Fibroblast of upper back skin (primary cell): ENCODE measurements around the gene RAB27B.

Experiments
- DNase-seq: peaks from one replicate; pipeline ENCODE4 v3.0.0-alpha.2; 2013

The RAB27B gene

DNA sequence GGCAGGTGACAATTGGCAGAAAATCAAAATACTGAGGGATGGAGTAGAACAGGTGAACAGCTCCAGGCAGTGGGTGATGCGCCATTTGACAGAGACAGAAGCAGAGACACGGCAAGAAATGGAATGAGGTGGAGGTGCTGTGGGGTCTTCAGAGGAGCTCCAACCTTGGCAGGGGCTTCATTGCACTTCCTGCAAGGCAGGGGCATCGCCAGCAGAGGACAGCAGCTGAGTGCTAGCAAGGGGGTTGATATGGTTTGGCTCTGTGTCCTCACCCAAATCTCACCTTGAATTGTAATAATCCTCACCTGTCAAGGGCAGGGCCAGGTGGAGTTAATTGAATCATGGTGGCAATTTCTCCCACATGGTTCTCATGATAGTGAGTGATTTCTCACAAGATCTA, 88.2 kb downstream of the RAB27B start:
- no peak for DNase-seq

DNA sequence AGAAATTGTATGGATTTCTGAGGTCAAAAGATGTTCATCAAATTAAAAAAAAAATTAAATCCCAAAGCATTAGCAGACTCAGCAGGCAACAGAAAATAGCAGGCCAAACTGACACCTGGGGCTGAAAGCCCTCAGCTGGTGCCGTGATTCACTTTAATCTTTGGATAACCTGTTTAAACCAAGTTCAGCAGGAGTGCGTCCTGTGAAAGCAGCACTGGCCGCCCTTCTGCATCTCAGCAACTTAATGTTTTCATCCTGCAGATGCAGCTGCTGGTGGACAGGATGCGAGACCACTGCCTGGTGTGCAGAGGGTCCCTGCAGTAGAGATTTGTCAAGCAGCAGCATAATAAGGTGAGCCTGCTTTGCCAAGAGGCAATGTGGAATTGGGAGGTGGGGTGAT, 89.8 kb downstream of the RAB27B start:
- no peak for DNase-seq

DNA sequence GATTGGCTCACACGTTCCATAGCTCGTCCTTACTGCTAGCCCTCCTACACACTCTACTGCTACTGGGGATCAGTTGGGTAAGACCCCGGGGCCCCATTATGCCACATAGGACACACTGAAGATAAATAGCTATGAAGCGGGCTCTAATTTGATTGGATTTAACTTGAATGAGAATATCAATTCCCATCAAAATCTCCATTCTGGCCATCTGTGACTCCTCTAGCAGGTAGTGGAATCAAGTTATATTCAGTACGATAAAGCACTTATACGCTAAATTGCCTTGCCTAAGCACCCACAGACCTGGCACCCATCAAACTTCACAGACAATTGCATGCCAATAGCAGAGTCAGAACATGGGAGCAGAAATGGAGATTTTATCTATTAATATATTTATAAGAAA, 91.1 kb downstream of the RAB27B start:
- no peak for DNase-seq

DNA sequence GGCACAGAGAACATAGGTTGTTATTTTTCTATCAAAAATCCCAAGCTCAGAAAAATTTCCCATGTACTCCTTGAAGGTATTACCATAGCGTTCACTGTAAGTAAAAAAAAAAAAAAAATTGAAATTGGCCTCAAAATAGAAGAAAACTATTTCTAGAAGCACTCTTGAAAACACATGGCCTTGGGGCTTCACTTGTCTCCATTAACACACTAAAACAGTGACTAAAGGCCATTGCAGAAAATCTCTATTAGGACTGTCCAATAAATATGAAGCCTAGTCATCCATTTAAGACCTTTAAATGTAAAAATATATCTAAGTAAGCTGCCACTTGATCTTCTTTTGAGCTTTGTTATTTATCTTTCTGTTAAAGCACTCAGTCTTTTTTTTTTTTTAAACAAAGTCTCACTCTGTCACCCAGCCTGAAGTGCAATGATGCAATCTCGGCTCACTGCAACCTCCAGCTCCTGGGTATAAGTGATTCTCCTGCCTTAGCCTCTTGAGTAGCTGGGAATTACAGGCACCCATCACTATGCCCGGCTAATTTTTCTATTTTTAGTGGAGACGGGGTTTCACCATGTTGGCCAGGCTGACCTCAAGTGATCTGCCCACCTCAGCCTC, 95.2 kb downstream of the RAB27B start:
- no peak for DNase-seq

DNA sequence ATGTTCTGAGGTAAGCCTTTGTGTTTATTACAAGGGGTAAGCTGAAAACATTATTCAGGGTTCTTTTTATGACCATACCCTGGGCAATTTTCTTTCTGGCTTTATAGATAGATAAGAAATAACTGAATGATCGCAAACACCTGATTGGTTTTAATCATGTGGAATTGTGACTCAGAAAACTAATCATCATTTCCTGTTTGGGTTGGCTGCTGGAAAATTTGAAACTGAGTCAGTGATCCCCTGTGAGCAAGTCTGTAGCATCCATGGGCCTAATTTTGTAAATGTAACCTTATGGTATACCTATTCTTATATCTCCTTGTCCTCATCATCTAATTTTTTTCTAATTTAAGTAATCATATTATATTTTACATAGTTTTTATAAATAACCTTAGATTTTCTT, 96.7 kb downstream of the RAB27B start:
- no peak for DNase-seq

DNA sequence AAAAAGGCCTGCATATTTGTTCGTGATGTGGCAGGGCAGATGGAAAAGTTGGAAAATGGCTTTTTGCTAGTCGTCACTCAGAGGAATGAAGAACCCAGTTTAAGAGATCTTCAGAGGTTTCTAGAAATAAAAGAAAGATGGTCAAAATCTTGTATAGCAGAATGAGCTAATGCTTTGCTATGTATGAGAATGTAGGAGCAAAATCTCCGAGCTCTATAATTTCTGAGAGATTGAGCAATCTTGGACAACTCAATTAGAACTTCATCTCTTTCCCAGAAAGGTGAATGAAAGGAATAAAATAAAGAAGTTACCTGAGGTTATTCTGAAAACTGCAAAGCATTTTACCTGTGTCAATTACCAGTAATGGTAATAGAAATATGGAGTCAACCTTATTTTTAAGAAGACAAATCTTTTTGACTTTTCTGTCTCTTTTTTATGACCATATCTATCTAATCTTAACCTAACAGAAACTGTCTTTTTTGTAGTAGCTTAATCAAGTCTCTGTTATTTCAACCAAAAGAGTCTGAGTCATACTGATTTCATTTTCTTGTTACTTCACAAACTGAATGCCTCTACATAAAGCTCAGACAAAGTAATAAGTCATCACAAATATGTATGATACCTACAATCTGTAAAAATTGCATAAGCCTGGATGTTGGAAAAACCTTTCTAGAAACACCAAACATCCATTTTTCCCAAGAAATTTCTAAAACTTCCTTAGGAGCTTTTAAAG, 98.5 kb downstream of the RAB27B start:
- peak; percentile 57 for DNase-seq

DNA sequence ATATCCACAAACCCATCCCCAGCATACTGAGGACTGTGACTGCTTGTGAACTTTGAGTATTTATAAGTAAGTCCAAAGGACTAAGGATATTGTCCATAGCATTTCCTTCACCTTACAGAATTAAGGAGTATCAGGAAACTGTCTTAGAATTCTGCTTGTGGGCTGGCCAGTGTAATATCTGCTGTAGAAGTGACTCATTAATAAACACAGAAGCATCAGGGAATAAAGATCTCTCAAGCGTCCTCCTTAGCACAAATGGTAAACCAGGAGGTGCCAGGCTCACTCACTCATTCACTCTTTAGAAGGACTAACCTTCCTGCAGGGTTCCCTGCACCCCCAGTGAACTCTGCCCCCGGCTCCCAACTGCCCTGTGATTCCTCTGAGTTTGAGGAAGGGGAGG, 100.0 kb downstream of the RAB27B start:
- DNase-seq, result no peak

DNA sequence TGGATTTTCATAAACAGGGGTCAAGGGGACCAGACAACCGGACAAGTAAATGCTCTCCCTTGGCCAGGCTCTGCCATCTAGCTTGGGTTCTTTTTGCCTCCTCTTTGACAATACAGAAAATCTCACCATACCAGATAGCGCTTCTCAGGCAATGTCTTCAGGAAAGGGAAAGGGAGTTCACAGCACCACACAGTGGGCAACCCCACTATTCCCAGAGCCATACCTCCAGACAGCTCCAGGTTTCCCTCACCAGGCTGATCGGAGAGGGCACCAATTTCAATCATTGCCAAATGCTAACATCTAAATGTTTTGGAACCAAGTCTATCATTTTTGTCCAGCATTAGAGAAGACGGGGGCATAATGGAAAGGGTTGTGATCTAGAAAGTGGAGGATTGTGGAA, 102.9 kb downstream of the RAB27B start:
- no peak for DNase-seq

DNA sequence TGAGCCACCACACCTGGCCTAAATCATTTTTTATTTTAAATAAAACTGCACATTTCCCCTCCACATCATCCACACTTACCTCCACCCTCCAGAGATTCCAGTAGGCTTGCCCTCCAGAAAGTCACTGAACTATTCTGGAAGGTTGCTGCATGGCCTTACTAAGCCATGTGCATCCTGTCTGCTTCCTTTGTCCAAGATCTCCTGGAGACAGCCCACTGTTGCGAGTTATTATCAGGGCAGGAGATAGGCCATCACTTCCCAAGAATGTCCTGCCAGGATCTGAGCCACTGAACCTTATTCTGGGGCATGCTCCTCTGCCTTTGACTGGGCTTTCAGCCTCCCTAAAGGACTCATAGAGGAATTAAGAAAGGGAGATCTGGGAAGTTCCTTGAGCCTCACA, 104.2 kb downstream of the RAB27B start:
- DNase-seq, result no peak

DNA sequence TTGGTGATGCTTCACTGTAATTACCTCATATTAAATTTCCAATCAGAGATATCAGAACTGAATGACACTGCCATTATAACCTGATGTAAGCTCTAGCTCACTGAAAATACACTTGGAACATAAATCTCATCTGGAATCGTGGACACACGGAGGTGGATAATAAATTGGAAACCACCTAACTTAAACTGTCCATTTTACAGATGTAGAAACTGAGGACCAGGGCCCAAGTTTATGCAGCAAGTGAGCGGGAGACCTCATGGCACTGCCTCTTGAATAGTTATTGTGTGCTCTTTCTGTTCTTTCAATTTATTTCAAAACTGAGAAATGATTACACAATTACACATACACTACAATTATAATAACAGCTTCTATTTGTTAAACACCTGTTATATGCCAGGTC, 110.2 kb downstream of the RAB27B start:
- no peak for DNase-seq

DNA sequence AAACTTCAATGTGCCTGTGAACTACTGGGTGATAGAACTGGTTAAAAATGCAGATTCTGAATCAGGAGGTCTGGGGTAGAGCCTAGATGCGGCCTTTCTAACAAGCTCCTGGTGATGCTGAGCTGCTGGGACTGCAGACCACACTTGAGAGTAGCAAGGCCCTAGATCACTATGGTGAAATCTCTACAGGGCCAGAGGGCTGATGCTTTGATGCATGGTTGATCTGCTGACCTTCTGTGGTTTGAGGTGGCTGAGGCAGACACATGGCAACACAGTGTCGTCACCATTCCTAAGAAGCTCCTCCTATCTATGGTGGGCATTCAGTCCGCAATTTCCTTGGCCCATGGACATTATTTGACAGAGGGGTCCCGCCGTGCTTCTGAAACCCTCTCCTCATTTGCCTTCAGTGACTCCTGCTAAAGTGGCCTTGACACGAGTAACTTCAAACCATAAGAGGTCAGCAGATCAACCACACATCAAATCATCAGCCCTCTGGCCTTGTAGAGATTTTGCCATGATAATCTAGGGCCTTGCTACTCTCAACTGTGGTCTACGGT, 111.2 kb downstream of the RAB27B start:
- no peak for DNase-seq

DNA sequence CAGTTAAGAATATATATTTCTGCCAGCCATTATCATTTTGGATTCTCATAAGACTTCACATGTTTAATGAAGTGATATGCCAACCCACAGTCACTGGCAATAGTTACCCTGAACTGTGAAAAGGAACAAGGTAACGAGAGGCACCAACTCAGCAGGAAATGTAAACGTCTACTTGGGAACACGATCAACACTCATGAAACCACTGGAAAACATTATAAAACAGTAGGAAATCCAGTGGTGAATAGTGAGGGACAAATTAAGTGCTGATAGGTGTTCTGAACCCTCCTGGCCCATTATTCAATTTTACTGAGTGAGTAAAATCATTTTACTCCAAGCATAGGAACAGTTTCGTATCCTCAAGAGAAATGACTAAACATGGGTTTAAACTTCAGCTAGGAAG, 113.9 kb downstream of the RAB27B start:
- DNase-seq, result no peak

DNA sequence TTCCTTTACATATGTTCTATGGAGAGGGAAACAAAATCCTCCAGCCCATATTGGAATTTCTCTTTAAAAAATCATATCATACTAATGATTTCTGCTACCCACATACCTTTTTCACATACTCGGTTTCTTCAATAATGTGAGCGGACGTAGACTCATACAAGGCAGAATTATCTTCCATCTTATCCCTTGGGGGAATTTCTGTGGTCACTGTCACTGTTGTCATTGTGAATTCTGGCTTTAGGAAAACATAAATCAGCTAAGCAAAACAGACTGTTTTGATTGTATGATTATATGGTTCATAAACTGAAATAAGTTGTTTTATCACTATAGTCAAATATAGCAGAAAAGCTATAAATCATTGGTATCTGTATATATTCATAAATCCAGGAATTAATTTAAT, 114.3 kb downstream of the RAB27B start:
- DNase-seq, result no peak
